Amniotic stem cell (primary cell): Measurements from ENCODE around the gene MACC1.

Source experiments
- DNase-seq: peaks from one replicate; lab custom pipeline; 2025; lab: John Stamatoyannopoulos, UW

MACC1 gene, protein sequence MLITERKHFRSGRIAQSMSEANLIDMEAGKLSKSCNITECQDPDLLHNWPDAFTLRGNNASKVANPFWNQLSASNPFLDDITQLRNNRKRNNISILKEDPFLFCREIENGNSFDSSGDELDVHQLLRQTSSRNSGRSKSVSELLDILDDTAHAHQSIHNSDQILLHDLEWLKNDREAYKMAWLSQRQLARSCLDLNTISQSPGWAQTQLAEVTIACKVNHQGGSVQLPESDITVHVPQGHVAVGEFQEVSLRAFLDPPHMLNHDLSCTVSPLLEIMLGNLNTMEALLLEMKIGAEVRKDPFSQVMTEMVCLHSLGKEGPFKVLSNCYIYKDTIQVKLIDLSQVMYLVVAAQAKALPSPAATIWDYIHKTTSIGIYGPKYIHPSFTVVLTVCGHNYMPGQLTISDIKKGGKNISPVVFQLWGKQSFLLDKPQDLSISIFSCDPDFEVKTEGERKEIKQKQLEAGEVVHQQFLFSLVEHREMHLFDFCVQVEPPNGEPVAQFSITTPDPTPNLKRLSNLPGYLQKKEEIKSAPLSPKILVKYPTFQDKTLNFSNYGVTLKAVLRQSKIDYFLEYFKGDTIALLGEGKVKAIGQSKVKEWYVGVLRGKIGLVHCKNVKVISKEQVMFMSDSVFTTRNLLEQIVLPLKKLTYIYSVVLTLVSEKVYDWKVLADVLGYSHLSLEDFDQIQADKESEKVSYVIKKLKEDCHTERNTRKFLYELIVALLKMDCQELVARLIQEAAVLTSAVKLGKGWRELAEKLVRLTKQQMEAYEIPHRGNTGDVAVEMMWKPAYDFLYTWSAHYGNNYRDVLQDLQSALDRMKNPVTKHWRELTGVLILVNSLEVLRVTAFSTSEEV

DNA sequence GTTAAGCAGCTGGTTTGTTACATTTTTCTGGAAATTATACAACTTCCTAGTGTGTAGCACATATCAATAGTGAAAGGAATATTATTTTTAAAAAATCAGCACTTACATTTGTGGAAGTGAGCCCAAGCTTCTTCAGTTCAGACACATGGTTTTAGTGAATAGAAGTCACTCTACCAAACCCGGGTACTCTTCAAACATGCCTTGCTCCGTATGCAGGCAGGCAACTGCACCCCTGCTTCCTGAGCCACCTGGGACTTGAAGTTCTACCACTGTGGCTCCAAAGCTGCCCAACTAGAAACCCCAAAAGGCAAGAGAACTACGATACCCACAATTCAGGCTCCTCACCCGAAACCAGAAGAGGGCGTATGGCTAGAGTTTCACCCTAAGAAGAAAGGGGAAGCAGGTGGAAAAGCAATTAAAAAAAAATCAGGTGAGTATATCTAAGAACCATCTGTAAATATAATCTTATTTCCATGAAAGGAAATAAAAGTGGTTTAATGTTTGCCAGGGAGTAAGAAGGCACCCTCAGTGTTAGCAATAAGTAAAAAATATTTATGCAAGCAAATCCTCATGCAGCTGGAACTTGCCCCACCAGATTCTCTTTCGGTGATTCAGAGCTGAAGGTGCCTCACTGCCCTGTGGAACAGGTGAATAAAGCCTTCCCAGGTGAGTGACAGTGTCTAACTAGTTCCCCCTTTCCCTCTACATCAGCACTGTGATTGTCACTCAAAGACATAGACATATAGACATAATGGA is at the start of gene MACC1:
MACC1 (minus strand) TSS at position 192 of the 756 bp plus-strand sequence. CDS start 55,522 bp downstream, outside the sequence.
- DNase-seq = no peak

DNA sequence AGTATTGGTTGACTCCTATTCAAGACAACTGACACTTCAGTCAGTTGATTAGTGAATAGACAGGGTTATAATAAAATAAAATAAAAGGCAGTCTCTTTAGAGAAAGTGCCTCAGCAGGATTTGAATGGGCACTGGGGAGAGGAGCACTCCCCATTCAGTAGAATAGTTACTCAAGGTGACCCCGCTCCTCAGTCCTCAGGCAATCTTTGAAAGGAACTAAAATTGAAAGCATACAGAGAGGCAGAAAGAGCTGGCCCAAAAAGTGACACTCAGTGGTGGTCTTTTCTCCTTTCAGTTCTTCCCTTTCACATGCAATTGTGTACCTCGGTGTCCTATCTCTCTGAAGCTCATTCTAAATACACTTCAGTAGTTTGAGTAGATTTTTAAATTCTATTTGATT is 47.4 kb upstream of the MACC1 start:
- no peak for DNase-seq

- DNase-seq = no peak
These were observed 43.0 kb upstream of the MACC1 start for GRCh38 chr7:20260223-20260622.

GRCh38 chr7:20257212-20257611 is 40.0 kb upstream of the MACC1 start:
- no peak for DNase-seq

GRCh38 chr7:20249920-20250319 is 32.7 kb upstream of the MACC1 start:
- DNase-seq = peak; percentile 63

GRCh38 chr7:20249376-20249775 is 32.2 kb upstream of the MACC1 start:
- DNase-seq = no peak

- no peak for DNase-seq
These were observed 29.1 kb upstream of the MACC1 start for GRCh38 chr7:20246236-20246635.

GRCh38 chr7:20244334-20245120 is 27.3 kb upstream of the MACC1 start:
- DNase-seq = no peak

DNA sequence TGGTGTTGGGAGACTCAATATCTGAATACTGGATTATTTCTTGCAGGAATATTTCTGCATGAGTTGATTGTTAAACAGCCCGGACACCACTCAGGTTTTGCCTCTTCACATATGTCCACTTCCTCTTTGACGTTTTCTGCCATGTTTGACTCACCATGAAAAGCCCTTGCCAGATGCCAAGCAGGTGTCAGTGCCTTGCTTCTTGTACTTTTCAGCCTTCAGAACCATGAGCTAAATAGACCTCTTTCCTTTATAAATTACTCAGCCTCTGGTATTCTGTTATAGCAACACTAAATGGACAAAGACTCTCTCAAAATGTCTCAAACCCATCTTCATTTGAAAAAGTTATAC is 24.7 kb upstream of the MACC1 start:
- no peak for DNase-seq

GRCh38 chr7:20241194-20241910 is 24.2 kb upstream of the MACC1 start:
- DNase-seq = peak; percentile 60

DNA sequence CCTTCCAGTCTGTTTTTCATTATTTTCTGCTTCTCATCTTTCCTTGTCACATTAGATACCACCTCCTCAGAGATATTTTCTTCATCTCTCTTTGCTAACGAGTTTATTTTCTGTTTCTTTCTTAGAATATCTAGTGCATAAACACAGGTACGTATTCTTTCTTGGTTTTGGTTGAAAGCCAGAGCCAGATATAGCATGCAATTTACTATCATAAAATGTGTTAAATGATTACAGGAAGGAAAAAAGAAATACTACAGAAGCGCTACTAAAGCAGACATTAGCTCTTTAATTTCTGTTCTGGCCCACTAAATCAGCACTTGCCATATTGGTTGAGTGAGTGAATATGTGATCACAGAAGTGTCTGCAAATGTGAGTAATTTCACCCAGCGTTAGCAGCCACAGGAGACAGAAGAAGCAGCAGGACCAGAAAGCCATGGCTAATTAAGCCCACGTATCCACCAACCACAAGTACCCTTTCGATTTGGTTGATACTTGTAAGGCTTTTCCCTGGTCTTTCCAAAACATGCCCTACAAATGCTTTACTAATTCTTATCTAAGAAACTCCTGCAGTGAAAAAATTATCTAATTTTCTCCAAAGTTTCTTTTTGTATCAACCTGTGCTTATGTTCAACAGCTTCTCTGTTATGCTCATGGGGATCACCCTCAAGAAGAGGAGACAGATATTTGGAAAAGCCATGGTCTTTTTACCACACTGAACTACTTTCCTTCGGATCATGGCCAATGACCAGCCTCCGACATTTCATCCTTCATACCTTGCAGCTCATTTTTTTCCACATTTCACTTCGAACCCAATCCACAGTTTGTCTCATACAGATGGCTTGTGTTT is 23.1 kb upstream of the MACC1 start:
- DNase-seq = no peak

DNA sequence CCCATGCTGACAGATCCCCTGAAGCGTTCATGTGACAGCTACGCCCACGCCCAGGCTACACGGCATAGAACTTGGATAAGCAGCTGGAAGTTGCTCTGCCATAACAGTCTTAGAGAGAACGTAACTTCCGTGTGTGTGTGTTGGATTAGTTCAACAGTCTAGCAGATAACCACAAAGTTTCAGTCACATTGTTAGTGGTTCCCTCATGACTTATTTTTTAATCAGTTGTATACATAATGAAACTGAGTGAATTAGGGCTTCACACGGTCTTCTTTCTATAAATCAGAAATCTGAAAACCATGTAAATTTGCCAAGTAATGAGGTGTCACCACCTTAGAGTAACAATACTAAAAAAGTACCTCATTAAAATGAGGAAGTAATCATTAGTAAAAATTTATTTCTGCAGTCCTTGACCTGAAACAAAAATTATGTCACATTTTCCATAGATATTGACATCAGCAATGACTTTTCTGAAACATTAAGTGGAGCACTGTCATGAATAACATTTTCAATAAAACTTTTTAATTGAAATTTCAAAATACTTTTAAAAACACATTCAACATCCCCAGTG is 21.7 kb upstream of the MACC1 start:
- DNase-seq = no peak

GRCh38 chr7:20238194-20238753 is 21.1 kb upstream of the MACC1 start:
- DNase-seq = no peak

DNA sequence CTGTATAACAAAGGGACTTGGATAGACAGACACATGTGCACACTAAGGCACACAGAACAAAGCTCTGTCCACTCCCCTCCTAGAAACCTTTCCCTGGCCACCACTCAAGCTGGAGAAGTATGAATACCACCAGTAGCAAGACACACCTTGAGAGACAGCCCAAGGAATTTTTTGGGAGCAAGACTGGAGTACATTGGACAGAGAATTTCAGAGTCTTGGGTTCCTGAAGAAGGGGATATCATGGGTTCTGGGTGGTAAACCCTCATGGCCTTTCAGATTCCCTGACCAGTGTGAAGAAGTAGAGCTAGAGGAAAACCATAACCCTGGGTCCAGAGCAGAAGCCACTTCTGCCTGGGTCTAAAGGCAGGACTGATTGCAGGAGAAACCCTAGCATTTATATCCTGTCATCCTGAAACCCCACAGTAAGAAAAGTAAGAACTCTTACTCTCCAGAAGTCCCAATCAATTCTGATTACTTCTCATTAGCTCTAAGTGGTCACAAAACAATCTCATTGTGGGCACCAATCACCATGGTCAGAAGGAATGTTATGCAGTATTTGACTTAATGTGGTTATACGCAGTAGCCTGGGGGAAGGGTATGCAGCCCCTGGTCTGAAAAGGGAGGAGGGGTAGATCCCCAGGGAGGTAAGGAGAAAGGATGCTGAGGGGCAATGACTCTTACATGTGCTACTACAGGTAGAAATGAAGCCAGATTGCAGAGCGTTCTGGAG is 20.4 kb upstream of the MACC1 start:
- no peak for DNase-seq

- DNase-seq = no peak
These were observed 19.6 kb upstream of the MACC1 start for GRCh38 chr7:20236790-20237189.

- DNase-seq = no peak
These were observed 18.9 kb upstream of the MACC1 start for GRCh38 chr7:20236043-20236442.

- no peak for DNase-seq
These were observed 18.1 kb upstream of the MACC1 start for GRCh38 chr7:20235288-20235687.

DNA sequence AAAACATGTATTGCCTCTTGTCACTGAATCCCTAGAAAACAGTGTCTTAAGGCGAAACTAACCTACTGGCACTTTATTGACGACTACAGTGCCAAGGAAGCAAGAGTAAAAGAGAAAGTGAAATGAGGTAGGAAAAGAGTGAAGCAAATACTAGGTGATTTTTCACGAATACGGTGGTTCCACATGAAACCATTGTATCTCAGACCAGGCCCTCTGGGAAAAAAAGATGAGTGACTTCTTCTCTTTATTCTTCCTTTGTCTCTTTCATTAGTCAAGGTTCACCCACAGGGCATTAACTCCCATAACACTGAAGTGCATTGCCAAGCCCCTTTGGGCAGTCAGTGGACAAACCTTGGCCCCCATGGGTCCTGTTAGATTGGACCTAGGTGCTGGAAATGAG is 16.2 kb upstream of the MACC1 start:
- DNase-seq = no peak

DNA sequence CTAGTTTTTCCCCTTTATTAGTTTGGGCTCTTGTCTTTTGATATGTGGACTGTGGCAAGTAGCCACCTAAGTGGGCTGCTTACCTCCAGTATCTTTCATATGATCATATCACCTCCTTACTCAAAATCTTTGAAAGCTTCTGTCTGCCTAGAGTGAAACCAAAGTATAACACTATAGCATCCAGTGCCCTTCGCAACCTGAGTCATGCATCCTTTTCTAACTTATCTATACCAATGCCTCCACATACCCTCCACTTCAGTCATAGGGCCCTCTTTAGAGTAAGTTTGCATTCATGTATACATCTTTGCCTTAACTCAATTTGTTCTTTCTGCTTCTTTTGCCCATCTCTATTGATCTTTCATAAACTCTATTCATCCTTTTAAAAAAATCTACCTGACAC is 15.7 kb upstream of the MACC1 start:
- no peak for DNase-seq
